SK-N-SH treated with all-trans-retinoic acid at 6 μM for 48 hours (cell line): ENCODE measurements around the gene KLHDC7A.

ENCODE experiments used
- ATAC-seq: fragments of 200-7000 bp; cut with Tn5 transposase; 3 replicates; pipeline ENCODE4 v1.9.1; 2020; ENCODE audit warnings: mild to moderate bottlenecking, moderate library complexity
- ARNTL ChIP-seq: fragments of 450-650 bp; formaldehyde crosslinking; IDR thresholded peaks from 2 replicates; pipeline ENCODE4 v1.5.0; 2020; ENCODE audit warnings: low read depth, mild to moderate bottlenecking, moderate library complexity, borderline replicate concordance
- CSDC2 ChIP-seq: fragments of 250-450 bp; sonication (Bioruptor Pico); IDR thresholded peaks from 2 replicates; pipeline ENCODE4 v1.5.0; 2020; ENCODE audit warnings: mild to moderate bottlenecking, moderate library complexity
- ESRRG ChIP-seq: fragments of 250-450 bp; sonication (Bioruptor Pico); IDR thresholded peaks from 2 replicates; pipeline ENCODE4 v1.6.1; 2021; ENCODE audit warnings: mild to moderate bottlenecking
- ISL1 ChIP-seq: fragments of 250-450 bp; sonication (Bioruptor Pico); IDR thresholded peaks from 2 replicates; pipeline ENCODE4 v2.1.2; 2022; ENCODE audit warnings: mild to moderate bottlenecking, moderate library complexity
- OSR1 ChIP-seq: fragments of 250-450 bp; sonication (Bioruptor Pico); IDR thresholded peaks from 2 replicates; pipeline ENCODE4 v1.8.0; 2022; ENCODE audit warnings: moderate library complexity, mild to moderate bottlenecking, inconsistent platforms
- PPARA ChIP-seq: fragments of 250-450 bp; sonication (Bioruptor Pico); IDR thresholded peaks from 2 replicates; pipeline ENCODE4 v1.5.0; 2020; ENCODE audit warnings: mild to moderate bottlenecking, borderline replicate concordance
- RARB ChIP-seq: fragments of 250-450 bp; sonication (Bioruptor Pico); IDR thresholded peaks from 2 replicates; pipeline ENCODE4 v1.8.0; 2021; ENCODE audit warnings: mild to moderate bottlenecking, moderate library complexity
- SNAI2 ChIP-seq: fragments of 250-450 bp; sonication (Bioruptor Pico); IDR thresholded peaks from 2 replicates; pipeline ENCODE4 v1.5.0; 2020; ENCODE audit warnings: mild to moderate bottlenecking, moderate library complexity
- TCF4 ChIP-seq: fragments of 250-450 bp; sonication (Bioruptor Pico); IDR thresholded peaks from 2 replicates; pipeline ENCODE4 v1.8.0; 2021; ENCODE audit warnings: mild to moderate bottlenecking, moderate library complexity, borderline replicate concordance
- TOX ChIP-seq: fragments of 250-450 bp; sonication (Bioruptor Pico); IDR thresholded peaks from 2 replicates; pipeline ENCODE4 v1.8.0; 2021; ENCODE audit warnings: mild to moderate bottlenecking, moderate library complexity, borderline replicate concordance
- ZC3H10 ChIP-seq: fragments of 250-450 bp; sonication (Bioruptor Pico); IDR thresholded peaks from 2 replicates; pipeline ENCODE4 v1.5.1; 2021; ENCODE audit warnings: mild to moderate bottlenecking, moderate library complexity
- ZFP3 ChIP-seq: fragments of 250-450 bp; sonication (Bioruptor Pico); IDR thresholded peaks from 2 replicates; pipeline ENCODE4 v1.5.0; 2020; ENCODE audit warnings: mild to moderate bottlenecking, moderate library complexity
- ZFP30 ChIP-seq: fragments of 450-650 bp; formaldehyde crosslinking; IDR thresholded peaks from 2 replicates; pipeline ENCODE4 v1.5.0; 2022; ENCODE audit warnings: mild to moderate bottlenecking, moderate library complexity
- ZNF565 ChIP-seq: fragments of 450-650 bp; formaldehyde crosslinking; conservative IDR thresholded peaks from 2 replicates; pipeline ENCODE4 v1.5.0; 2020; ENCODE audit warnings: low read depth, mild to moderate bottlenecking, moderate library complexity
- ZNF70 ChIP-seq: fragments of 450-650 bp; formaldehyde crosslinking; IDR thresholded peaks from 2 replicates; pipeline ENCODE4 v1.5.0; 2020; ENCODE audit warnings: mild to moderate bottlenecking, moderate library complexity
- ZNF8 ChIP-seq: fragments of 450-650 bp; formaldehyde crosslinking; IDR thresholded peaks from 2 replicates; pipeline ENCODE4 v1.5.0; 2020; ENCODE audit warnings: mild to moderate bottlenecking, moderate library complexity
- TF ChIP-seq, protein P1 (sequence below): fragments of 250-450 bp; sonication (Bioruptor Pico); IDR thresholded peaks from 2 replicates; pipeline ENCODE4 v1.8.0; 2020; ENCODE audit warnings: mild to moderate bottlenecking, moderate library complexity, borderline replicate concordance
- TF ChIP-seq, protein P2 (sequence below): fragments of 250-450 bp; sonication (Bioruptor Pico); IDR thresholded peaks from 2 replicates; pipeline ENCODE4 v1.5.1; 2020; ENCODE audit warnings: low read depth, mild to moderate bottlenecking, moderate library complexity
- TF ChIP-seq, protein P3 (sequence below): fragments of 250-450 bp; sonication (Bioruptor Pico); IDR thresholded peaks from 2 replicates; pipeline ENCODE4 v1.5.0; 2020; ENCODE audit warnings: mild to moderate bottlenecking, moderate library complexity
- TF ChIP-seq, protein P4 (sequence below): fragments of 250-450 bp; sonication (Bioruptor Pico); IDR thresholded peaks from 2 replicates; pipeline ENCODE4 v1.8.0; 2021; ENCODE audit warnings: low read depth, mild to moderate bottlenecking, moderate library complexity, borderline replicate concordance
- TF ChIP-seq, protein P5 (sequence below): fragments of 250-450 bp; sonication (Bioruptor Pico); IDR thresholded peaks from 2 replicates; pipeline ENCODE4 v1.5.1; 2021; ENCODE audit warnings: mild to moderate bottlenecking, moderate library complexity

KLHDC7A gene

DNA sequence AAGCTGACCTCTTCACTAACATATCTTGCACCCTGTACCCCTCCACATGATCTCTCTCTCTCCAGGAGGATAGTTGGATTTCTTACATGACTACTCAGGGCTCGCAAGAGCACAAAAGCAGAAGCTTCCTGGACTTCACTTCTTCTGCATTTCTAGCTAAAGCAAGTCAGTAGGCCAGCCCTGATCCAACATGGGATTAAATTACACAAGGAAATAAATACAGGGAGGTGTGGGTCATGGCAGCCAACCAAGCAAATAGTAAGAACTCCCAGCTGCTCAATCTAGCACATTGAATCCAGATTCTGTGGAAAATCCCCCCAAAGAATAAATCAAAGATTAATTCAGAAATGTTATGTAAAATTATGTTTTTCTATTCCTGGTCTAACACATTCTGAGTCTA lies 33.3 kb downstream of the KLHDC7A start:
- TF ChIP-seq, protein P1, sequence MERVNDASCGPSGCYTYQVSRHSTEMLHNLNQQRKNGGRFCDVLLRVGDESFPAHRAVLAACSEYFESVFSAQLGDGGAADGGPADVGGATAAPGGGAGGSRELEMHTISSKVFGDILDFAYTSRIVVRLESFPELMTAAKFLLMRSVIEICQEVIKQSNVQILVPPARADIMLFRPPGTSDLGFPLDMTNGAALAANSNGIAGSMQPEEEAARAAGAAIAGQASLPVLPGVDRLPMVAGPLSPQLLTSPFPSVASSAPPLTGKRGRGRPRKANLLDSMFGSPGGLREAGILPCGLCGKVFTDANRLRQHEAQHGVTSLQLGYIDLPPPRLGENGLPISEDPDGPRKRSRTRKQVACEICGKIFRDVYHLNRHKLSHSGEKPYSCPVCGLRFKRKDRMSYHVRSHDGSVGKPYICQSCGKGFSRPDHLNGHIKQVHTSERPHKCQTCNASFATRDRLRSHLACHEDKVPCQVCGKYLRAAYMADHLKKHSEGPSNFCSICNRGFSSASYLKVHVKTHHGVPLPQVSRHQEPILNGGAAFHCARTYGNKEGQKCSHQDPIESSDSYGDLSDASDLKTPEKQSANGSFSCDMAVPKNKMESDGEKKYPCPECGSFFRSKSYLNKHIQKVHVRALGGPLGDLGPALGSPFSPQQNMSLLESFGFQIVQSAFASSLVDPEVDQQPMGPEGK (CRISPR knock-in tag), result no peak
- TF ChIP-seq TCF4 (no peak), ESRRG (CRISPR knock-in tag) (no peak), ZNF8 (CRISPR knock-in tag) (no peak), ISL1 (no peak), SNAI2 (CRISPR knock-in tag) (no peak), PPARA (no peak), ZNF565 (CRISPR knock-in tag) (no peak), ZFP3 (CRISPR knock-in tag) (no peak), CSDC2 (CRISPR knock-in tag) (no peak), OSR1 (CRISPR knock-in tag) (no peak), ARNTL (no peak), RARB (CRISPR knock-in tag) (no peak), TOX (no peak), ZFP30 (CRISPR knock-in tag) (no peak), ZC3H10 (CRISPR knock-in tag) (no peak)
- TF ChIP-seq, protein P2, sequence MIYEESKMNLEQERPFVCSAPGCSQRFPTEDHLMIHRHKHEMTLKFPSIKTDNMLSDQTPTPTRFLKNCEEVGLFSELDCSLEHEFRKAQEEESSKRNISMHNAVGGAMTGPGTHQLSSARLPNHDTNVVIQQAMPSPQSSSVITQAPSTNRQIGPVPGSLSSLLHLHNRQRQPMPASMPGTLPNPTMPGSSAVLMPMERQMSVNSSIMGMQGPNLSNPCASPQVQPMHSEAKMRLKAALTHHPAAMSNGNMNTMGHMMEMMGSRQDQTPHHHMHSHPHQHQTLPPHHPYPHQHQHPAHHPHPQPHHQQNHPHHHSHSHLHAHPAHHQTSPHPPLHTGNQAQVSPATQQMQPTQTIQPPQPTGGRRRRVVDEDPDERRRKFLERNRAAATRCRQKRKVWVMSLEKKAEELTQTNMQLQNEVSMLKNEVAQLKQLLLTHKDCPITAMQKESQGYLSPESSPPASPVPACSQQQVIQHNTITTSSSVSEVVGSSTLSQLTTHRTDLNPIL, result no peak
- TF ChIP-seq, protein P3, sequence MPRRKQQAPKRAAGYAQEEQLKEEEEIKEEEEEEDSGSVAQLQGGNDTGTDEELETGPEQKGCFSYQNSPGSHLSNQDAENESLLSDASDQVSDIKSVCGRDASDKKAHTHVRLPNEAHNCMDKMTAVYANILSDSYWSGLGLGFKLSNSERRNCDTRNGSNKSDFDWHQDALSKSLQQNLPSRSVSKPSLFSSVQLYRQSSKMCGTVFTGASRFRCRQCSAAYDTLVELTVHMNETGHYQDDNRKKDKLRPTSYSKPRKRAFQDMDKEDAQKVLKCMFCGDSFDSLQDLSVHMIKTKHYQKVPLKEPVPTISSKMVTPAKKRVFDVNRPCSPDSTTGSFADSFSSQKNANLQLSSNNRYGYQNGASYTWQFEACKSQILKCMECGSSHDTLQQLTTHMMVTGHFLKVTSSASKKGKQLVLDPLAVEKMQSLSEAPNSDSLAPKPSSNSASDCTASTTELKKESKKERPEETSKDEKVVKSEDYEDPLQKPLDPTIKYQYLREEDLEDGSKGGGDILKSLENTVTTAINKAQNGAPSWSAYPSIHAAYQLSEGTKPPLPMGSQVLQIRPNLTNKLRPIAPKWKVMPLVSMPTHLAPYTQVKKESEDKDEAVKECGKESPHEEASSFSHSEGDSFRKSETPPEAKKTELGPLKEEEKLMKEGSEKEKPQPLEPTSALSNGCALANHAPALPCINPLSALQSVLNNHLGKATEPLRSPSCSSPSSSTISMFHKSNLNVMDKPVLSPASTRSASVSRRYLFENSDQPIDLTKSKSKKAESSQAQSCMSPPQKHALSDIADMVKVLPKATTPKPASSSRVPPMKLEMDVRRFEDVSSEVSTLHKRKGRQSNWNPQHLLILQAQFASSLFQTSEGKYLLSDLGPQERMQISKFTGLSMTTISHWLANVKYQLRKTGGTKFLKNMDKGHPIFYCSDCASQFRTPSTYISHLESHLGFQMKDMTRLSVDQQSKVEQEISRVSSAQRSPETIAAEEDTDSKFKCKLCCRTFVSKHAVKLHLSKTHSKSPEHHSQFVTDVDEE, result no peak
- TF ChIP-seq, protein P4, sequence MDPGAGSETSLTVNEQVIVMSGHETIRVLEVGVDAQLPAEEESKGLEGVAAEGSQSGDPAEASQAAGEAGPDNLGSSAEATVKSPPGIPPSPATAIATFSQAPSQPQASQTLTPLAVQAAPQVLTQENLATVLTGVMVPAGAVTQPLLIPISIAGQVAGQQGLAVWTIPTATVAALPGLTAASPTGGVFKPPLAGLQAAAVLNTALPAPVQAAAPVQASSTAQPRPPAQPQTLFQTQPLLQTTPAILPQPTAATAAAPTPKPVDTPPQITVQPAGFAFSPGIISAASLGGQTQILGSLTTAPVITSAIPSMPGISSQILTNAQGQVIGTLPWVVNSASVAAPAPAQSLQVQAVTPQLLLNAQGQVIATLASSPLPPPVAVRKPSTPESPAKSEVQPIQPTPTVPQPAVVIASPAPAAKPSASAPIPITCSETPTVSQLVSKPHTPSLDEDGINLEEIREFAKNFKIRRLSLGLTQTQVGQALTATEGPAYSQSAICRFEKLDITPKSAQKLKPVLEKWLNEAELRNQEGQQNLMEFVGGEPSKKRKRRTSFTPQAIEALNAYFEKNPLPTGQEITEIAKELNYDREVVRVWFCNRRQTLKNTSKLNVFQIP, result no peak
- ATAC-seq, result no peak

DNA sequence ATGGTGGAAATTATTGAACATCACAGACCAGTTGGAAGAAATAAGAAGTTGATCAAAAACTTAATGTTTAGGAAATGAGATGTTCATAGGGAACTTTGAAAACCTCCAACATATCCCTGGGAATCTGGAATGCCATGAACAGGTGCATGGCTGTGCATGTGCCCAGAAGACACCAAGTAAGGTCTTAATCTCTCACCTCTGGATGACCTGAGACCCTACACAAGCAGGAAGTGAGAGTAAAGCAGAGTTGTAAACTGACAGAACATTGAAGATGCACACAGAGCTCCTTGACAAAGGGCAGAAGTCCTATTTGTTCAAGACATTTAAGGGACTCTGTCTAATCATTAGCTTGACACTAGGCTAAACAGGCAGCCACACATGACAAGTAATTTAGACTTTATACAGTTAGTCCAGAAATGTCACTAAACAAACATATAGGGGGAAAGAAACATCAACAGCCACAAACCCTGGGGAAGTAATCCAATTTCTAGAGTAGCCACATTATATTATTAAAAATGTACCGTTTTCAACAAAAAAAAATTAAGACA lies 34.5 kb downstream of the KLHDC7A start:
- no peak for TF ChIP-seq ISL1
- TF ChIP-seq ESRRG (CRISPR knock-in tag), result no peak
- TF ChIP-seq, protein P1 (CRISPR knock-in tag), result no peak
- TF ChIP-seq TCF4, result no peak
- no peak for TF ChIP-seq ZC3H10 (CRISPR knock-in tag)
- TF ChIP-seq OSR1 (CRISPR knock-in tag), result no peak
- TF ChIP-seq ZNF70, result no peak
- TF ChIP-seq, protein P4, result no peak
- no peak for TF ChIP-seq PPARA
- TF ChIP-seq, protein P5, sequence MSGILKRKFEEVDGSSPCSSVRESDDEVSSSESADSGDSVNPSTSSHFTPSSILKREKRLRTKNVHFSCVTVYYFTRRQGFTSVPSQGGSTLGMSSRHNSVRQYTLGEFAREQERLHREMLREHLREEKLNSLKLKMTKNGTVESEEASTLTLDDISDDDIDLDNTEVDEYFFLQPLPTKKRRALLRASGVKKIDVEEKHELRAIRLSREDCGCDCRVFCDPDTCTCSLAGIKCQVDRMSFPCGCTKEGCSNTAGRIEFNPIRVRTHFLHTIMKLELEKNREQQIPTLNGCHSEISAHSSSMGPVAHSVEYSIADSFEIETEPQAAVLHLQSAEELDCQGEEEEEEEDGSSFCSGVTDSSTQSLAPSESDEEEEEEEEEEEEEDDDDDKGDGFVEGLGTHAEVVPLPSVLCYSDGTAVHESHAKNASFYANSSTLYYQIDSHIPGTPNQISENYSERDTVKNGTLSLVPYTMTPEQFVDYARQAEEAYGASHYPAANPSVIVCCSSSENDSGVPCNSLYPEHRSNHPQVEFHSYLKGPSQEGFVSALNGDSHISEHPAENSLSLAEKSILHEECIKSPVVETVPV (CRISPR knock-in tag), result no peak
- TF ChIP-seq ZFP30 (CRISPR knock-in tag), result no peak
- no peak for TF ChIP-seq CSDC2 (CRISPR knock-in tag)
- no peak for TF ChIP-seq RARB (CRISPR knock-in tag)
- TF ChIP-seq ZNF565 (CRISPR knock-in tag), result no peak
- no peak for TF ChIP-seq ZFP3 (CRISPR knock-in tag)
- no peak for ATAC-seq
